ENCODE results near the gene ATP6AP2.

Gene ATP6AP2

GRCh38 chrX:40622479-40623138 is 41.8 kb downstream of the ATP6AP2 start:
- H3K79me2 ChIP-seq (ENCODE audit: control insufficient read depth, low read length), result no peaks in the 10 kb centered on the region
- no peak overlapping the region for H3K4me2 ChIP-seq (ENCODE audit: low read length)
- H3K9me3 ChIP-seq (ENCODE audit: control insufficient read depth, insufficient read depth, low read length), result no peaks in the 10 kb centered on the region
- TF ChIP-seq EZH2phosphoT487 (IDR thresholded peaks at IDR 0.05; ENCODE audit: borderline replicate concordance, low read length) (no peak), CTCF (IDR thresholded peaks at IDR 0.05; ENCODE audit: low read depth, low read length, poor library complexity, severe bottlenecking) (no peak)
- H3K9me2 ChIP-seq (replicated peaks; ENCODE audit: control insufficient read depth, low read length), result no peaks in the 10 kb centered on the region
- no peaks in the 10 kb centered on the region for H3K36me3 ChIP-seq (ENCODE audit: control insufficient read depth, low read length)
- no peaks in the 10 kb centered on the region for H3K4me1 ChIP-seq (ENCODE audit: control insufficient read depth, low read length)
- H3K27me3 ChIP-seq (ENCODE audit: control insufficient read depth, low read length), result no peaks in the 10 kb centered on the region
- H3K4me3 ChIP-seq (ENCODE audit: low read length), result no peak overlapping the region
- no peaks in the 10 kb centered on the region for H4K20me1 ChIP-seq (ENCODE audit: control insufficient read depth, insufficient read depth, low read depth, low read length)
- no peaks in the 10 kb centered on the region for H3F3A ChIP-seq (ENCODE audit: control insufficient read depth, insufficient read depth)
- H3K27ac ChIP-seq (ENCODE audit: low read depth, low read length), result no peak overlapping the region

GRCh38 chrX:40623139-40623536 is 42.4 kb downstream of the ATP6AP2 start, which contains the start of gene MPC1L:
MPC1L (plus strand) TSS chrX:40623428; CDS start chrX:40623566, 138 bp downstream.
- no peaks in the 10 kb centered on the region for H3K27me3 ChIP-seq (ENCODE audit: control insufficient read depth, low read length)
- TF ChIP-seq EZH2phosphoT487 (IDR thresholded peaks at IDR 0.05; ENCODE audit: borderline replicate concordance, low read length) (no peak), CTCF (IDR thresholded peaks at IDR 0.05; ENCODE audit: low read depth, low read length, poor library complexity, severe bottlenecking) (no peak)
- no peaks in the 10 kb centered on the region for H3F3A ChIP-seq (ENCODE audit: control insufficient read depth, insufficient read depth)
- H4K20me1 ChIP-seq (ENCODE audit: control insufficient read depth, insufficient read depth, low read depth, low read length), result no peaks in the 10 kb centered on the region
- H3K36me3 ChIP-seq (ENCODE audit: control insufficient read depth, low read length), result no peaks in the 10 kb centered on the region
- no peaks in the 10 kb centered on the region for H3K9me2 ChIP-seq (replicated peaks; ENCODE audit: control insufficient read depth, low read length)
- no peak within 1 kb of the TSS for H3K4me3 ChIP-seq (ENCODE audit: low read length)
- H3K9me3 ChIP-seq (ENCODE audit: control insufficient read depth, insufficient read depth, low read length), result no peaks in the 10 kb centered on the region
- H3K27ac ChIP-seq (ENCODE audit: low read depth, low read length), result no peak within 1 kb of the TSS
- H3K4me2 ChIP-seq (ENCODE audit: low read length), result no peak within 1 kb of the TSS
- H3K79me2 ChIP-seq (ENCODE audit: control insufficient read depth, low read length), result no peaks in the 10 kb centered on the region
- H3K4me1 ChIP-seq (ENCODE audit: control insufficient read depth, low read length), result no peaks in the 10 kb centered on the region

GRCh38 chrX:40623665-40624064 is 42.9 kb downstream of the ATP6AP2 start:
- Histone ChIP-seq H4K20me1 (ENCODE audit: control insufficient read depth, insufficient read depth, low read depth, low read length) (no peaks in the 10 kb centered on the region), H3K79me2 (ENCODE audit: control insufficient read depth, low read length) (no peaks in the 10 kb centered on the region), H3K4me2 (ENCODE audit: low read length) (no peak overlapping the region), H3K27me3 (ENCODE audit: control insufficient read depth, low read length) (no peaks in the 10 kb centered on the region), H3K36me3 (ENCODE audit: control insufficient read depth, low read length) (no peaks in the 10 kb centered on the region; the same call in 1 of the 2 replicates), H3K4me3 (ENCODE audit: low read length) (no peak overlapping the region), H3F3A (ENCODE audit: control insufficient read depth, insufficient read depth) (no peaks in the 10 kb centered on the region), H3K9me3 (ENCODE audit: control insufficient read depth, insufficient read depth, low read length) (no peaks in the 10 kb centered on the region), H3K9me2 (replicated peaks; ENCODE audit: control insufficient read depth, low read length) (no peaks in the 10 kb centered on the region), H3K27ac (ENCODE audit: low read depth, low read length) (no peak overlapping the region), H3K4me1 (ENCODE audit: control insufficient read depth, low read length) (no peaks in the 10 kb centered on the region)
- no peak for TF ChIP-seq CTCF (IDR thresholded peaks at IDR 0.05; ENCODE audit: low read depth, low read length, poor library complexity, severe bottlenecking)
- no peak for TF ChIP-seq EZH2phosphoT487 (IDR thresholded peaks at IDR 0.05; ENCODE audit: borderline replicate concordance, low read length)
